ENCODE measurements around the gene MAD2L1. TPM values are rescaled to one million over a fixed set of nuclear protein-coding genes. Genes with fewer than 3 reads are reported as not detected.
"Not testable (repeated sequence)": the region's sequence is repeated elsewhere in the genome, so short reads cannot be mapped to it uniquely, and the experiment has no call there.

Gene MAD2L1
- total RNA-seq, 1 donor from 2014 or later = 90.2 TPM

- Mint-ChIP-seq H3K36me3 (ENCODE audit: low read depth) (peaks cover 10% of the 10 kb centered on the region), H3K9me3 (peaks cover 11% of the 10 kb centered on the region), H3K4me3 (no peak overlapping the region), H3K27ac (ENCODE audit: unreplicated experiment) (no peak overlapping the region), H3K4me1 (peaks cover 32% of the 10 kb centered on the region), H3K27me3 (ENCODE audit: low read depth) (no peaks in the 10 kb centered on the region)
- no peak for TF ChIP-seq CTCF (conservative IDR thresholded peaks at IDR 0.05)
- no peak for DNase-seq (ENCODE audit: low read depth, low spot score)
Observed at GRCh38 chr4:120088507-120088906, 21.9 kb upstream of the MAD2L1 start.

- H3K27ac Mint-ChIP-seq (ENCODE audit: unreplicated experiment); DNase-seq (ENCODE audit: low read depth, low spot score); H3K4me3 Mint-ChIP-seq; H3K27me3 Mint-ChIP-seq (ENCODE audit: low read depth): not testable (repeated sequence)
- Mint-ChIP-seq H3K9me3 (peaks cover 11% of the 10 kb centered on the region), H3K4me1 (peaks cover 32% of the 10 kb centered on the region), H3K36me3 (ENCODE audit: low read depth) (peaks cover 10% of the 10 kb centered on the region)
Observed at GRCh38 chr4:120088066-120088465, 21.4 kb upstream of the MAD2L1 start.

GRCh38 chr4:120085705-120086104, 19.1 kb upstream of the MAD2L1 start:
- H3K9me3 Mint-ChIP-seq = peaks cover 11% of the 10 kb centered on the region
- no peak overlapping the region for H3K4me3 Mint-ChIP-seq
- H3K27ac Mint-ChIP-seq (ENCODE audit: unreplicated experiment) = no peak overlapping the region
- H3K4me1 Mint-ChIP-seq = peaks cover 27% of the 10 kb centered on the region
- H3K36me3 Mint-ChIP-seq (ENCODE audit: low read depth) = peaks cover 10% of the 10 kb centered on the region
- TF ChIP-seq CTCF (conservative IDR thresholded peaks at IDR 0.05) = no peak
- DNase-seq (ENCODE audit: low read depth, low spot score) = no peak
- H3K27me3 Mint-ChIP-seq (ENCODE audit: low read depth) = no peaks in the 10 kb centered on the region

GRCh38 chr4:120084327-120084726, 17.7 kb upstream of the MAD2L1 start:
- no peak overlapping the region for H3K4me3 Mint-ChIP-seq
- no peak for TF ChIP-seq CTCF (conservative IDR thresholded peaks at IDR 0.05)
- H3K4me1 Mint-ChIP-seq = peaks cover 23% of the 10 kb centered on the region
- no peak overlapping the region for H3K27ac Mint-ChIP-seq (ENCODE audit: unreplicated experiment)
- H3K36me3 Mint-ChIP-seq (ENCODE audit: low read depth) = peaks cover 10% of the 10 kb centered on the region
- H3K27me3 Mint-ChIP-seq (ENCODE audit: low read depth) = no peaks in the 10 kb centered on the region
- DNase-seq (ENCODE audit: low read depth, low spot score) = no peak
- peaks cover 11% of the 10 kb centered on the region for H3K9me3 Mint-ChIP-seq

GRCh38 chr4:120083152-120083551, 16.5 kb upstream of the MAD2L1 start:
- Mint-ChIP-seq H3K27me3 (ENCODE audit: low read depth) (no peaks in the 10 kb centered on the region), H3K36me3 (ENCODE audit: low read depth) (peaks cover 5% of the 10 kb centered on the region), H3K9me3 (peaks cover 3% of the 10 kb centered on the region), H3K4me1 (peaks cover 23% of the 10 kb centered on the region), H3K4me3 (no peak overlapping the region), H3K27ac (ENCODE audit: unreplicated experiment) (no peak overlapping the region)
- TF ChIP-seq CTCF (conservative IDR thresholded peaks at IDR 0.05) = no peak
- DNase-seq (ENCODE audit: low read depth, low spot score) = no peak

GRCh38 chr4:120082251-120082650, 15.6 kb upstream of the MAD2L1 start:
- H3K27ac Mint-ChIP-seq (ENCODE audit: unreplicated experiment) = peak overlapping the region; percentile 22
- no peak for TF ChIP-seq CTCF (conservative IDR thresholded peaks at IDR 0.05)
- H3K4me1 Mint-ChIP-seq = peaks cover 23% of the 10 kb centered on the region
- H3K36me3 Mint-ChIP-seq (ENCODE audit: low read depth) = no peaks in the 10 kb centered on the region
- H3K4me3 Mint-ChIP-seq = peak overlapping the region; percentile 24
- DNase-seq (ENCODE audit: low read depth, low spot score) = no peak
- no peaks in the 10 kb centered on the region for H3K9me3 Mint-ChIP-seq
- H3K27me3 Mint-ChIP-seq (ENCODE audit: low read depth) = no peaks in the 10 kb centered on the region

All from neural crest cell (in vitro differentiated cells).